HL-60/S4 (cell line): ENCODE measurements around the gene ELMO1.
"Not testable (repeated sequence)": the region's sequence is repeated elsewhere in the genome, so short reads cannot be mapped to it uniquely, and the experiment has no call there.

Experiments
- in situ Hi-C: fragments of 300-500 bp; cut with MboI; formaldehyde crosslinking; loops from 2 replicates; pipeline ENCODE4 v1.14.3; 2022; ENCODE audit warnings: low sequenced_read_pairs

The ELMO1 gene

GRCh38 chr7:37150856-37151255 lies 297.8 kb downstream of the ELMO1 start:
- in situ Hi-C loops, result no loop called here

- in situ Hi-C loops, result no loop called here
Observed at GRCh38 chr7:37150180-37150579, 298.5 kb downstream of the ELMO1 start.

GRCh38 chr7:37149773-37150124 lies 298.9 kb downstream of the ELMO1 start:
- in situ Hi-C loops, result no loop called here

- in situ Hi-C loops, result no loop called here
Observed at GRCh38 chr7:37149051-37149772, 299.5 kb downstream of the ELMO1 start.

- in situ Hi-C loops, result no loop called here
Observed at GRCh38 chr7:37145682-37146081, 303.0 kb downstream of the ELMO1 start.

GRCh38 chr7:37144423-37144822 lies 304.2 kb downstream of the ELMO1 start:
- in situ Hi-C loops, result no loop called here

- in situ Hi-C loops, result no loop called here
Observed at GRCh38 chr7:37142958-37143357, 305.7 kb downstream of the ELMO1 start.

- in situ Hi-C loops, result no loop called here
Observed at GRCh38 chr7:37141742-37142141, 306.9 kb downstream of the ELMO1 start.

- in situ Hi-C loops, result not testable (repeated sequence)
Observed at GRCh38 chr7:37133902-37134301, 314.8 kb downstream of the ELMO1 start.

GRCh38 chr7:37131855-37132254 lies 316.8 kb downstream of the ELMO1 start:
- in situ Hi-C loops, result no loop called here

- in situ Hi-C loops, result no loop called here
Observed at GRCh38 chr7:37129035-37129425, 319.6 kb downstream of the ELMO1 start.

- in situ Hi-C loops, result no loop called here
Observed at GRCh38 chr7:37128327-37129034, 320.2 kb downstream of the ELMO1 start.

GRCh38 chr7:37119296-37119860 lies 329.3 kb downstream of the ELMO1 start:
- in situ Hi-C loops, result no loop called here

- in situ Hi-C loops, result no loop called here
Observed at GRCh38 chr7:37118004-37118403, 330.7 kb downstream of the ELMO1 start.

GRCh38 chr7:37117292-37117691 lies 331.4 kb downstream of the ELMO1 start:
- in situ Hi-C loops, result no loop called here

GRCh38 chr7:37116093-37116701 lies 332.5 kb downstream of the ELMO1 start:
- in situ Hi-C loops, result no loop called here

GRCh38 chr7:37113661-37114355 lies 334.9 kb downstream of the ELMO1 start:
- in situ Hi-C loops, result no loop called here

- in situ Hi-C loops, result no loop called here
Observed at GRCh38 chr7:37112876-37113275, 335.8 kb downstream of the ELMO1 start.

GRCh38 chr7:37112218-37112617 lies 336.4 kb downstream of the ELMO1 start:
- in situ Hi-C loops, result no loop called here

GRCh38 chr7:37111459-37111858 lies 337.2 kb downstream of the ELMO1 start:
- in situ Hi-C loops, result no loop called here
